H9 (cell line): Measurements from ENCODE around the gene B3GALNT2. TPM values are rescaled to one million over a fixed set of nuclear protein-coding genes. Genes with fewer than 3 reads are reported as not detected.

ENCODE experiments used
- DNase-seq: peaks from one replicate; pipeline ENCODE4 v3.0.0-alpha.2; 2017
- H2AFZ ChIP-seq: one replicate; pipeline ENCODE4 v1.6.1; 2013; ENCODE audit warnings: mild to moderate bottlenecking, low read length, control low read depth, moderate library complexity
- H2AK5ac ChIP-seq: 2 replicates; pipeline ENCODE4 v1.6.1; 2013; ENCODE audit warnings: low read length, control low read depth, mixed read lengths; ENCODE audit not compliant: insufficient read length
- H2BK120ac ChIP-seq: one replicate; pipeline ENCODE4 v1.6.1; 2013; ENCODE audit warnings: low read depth, mild to moderate bottlenecking, low read length, control low read depth, inconsistent platforms; ENCODE audit not compliant: poor library complexity, severe bottlenecking
- H2BK12ac ChIP-seq: 2 replicates; pipeline ENCODE4 v1.6.1; 2013; ENCODE audit warnings: low read length, control low read depth, mixed read lengths, low read depth; ENCODE audit not compliant: insufficient read length
- H2BK15ac ChIP-seq: 2 replicates; pipeline ENCODE4 v1.6.1; 2013; ENCODE audit warnings: low read depth, low read length, control low read depth
- H2BK20ac ChIP-seq: one replicate; pipeline ENCODE4 v1.6.1; 2013; ENCODE audit warnings: low read depth, mild to moderate bottlenecking, low read length, control low read depth, inconsistent platforms; ENCODE audit not compliant: poor library complexity, severe bottlenecking
- H2BK5ac ChIP-seq: 2 replicates; pipeline ENCODE4 v1.6.1; 2013; ENCODE audit warnings: low read length, control low read depth, mixed read lengths; ENCODE audit not compliant: insufficient read length
- H3K14ac ChIP-seq: 2 replicates; pipeline ENCODE4 v1.6.1; 2013; ENCODE audit warnings: low read length, control low read depth; ENCODE audit not compliant: insufficient read depth
- H3K18ac ChIP-seq: 2 replicates; pipeline ENCODE4 v1.6.1; 2013; ENCODE audit warnings: low read depth, mild to moderate bottlenecking, mixed read lengths, low read length, control low read depth; ENCODE audit not compliant: insufficient read length
- H3K23ac ChIP-seq: 2 replicates; pipeline ENCODE4 v1.6.1; 2013; ENCODE audit warnings: low read length, control low read depth, mixed read lengths, low read depth; ENCODE audit not compliant: insufficient read length
- H3K23me2 ChIP-seq: 2 replicates; pipeline ENCODE4 v1.6.1; 2013; ENCODE audit warnings: low read depth, mild to moderate bottlenecking, mixed read lengths, low read length, control low read depth; ENCODE audit not compliant: insufficient read length, poor library complexity, severe bottlenecking
- H3K27ac ChIP-seq: 2 replicates; pipeline ENCODE4 v1.5.1; 2013; ENCODE audit warnings: low read length, control low read depth, mixed read lengths, low read depth; ENCODE audit not compliant: insufficient read length
- H3K27me3 ChIP-seq: 2 replicates; pipeline ENCODE4 v1.6.1; 2013; ENCODE audit warnings: low read length, control low read depth, inconsistent platforms; ENCODE audit not compliant: insufficient read depth
- H3K4ac ChIP-seq: 2 replicates; pipeline ENCODE4 v1.6.1; 2013; ENCODE audit warnings: low read depth, mild to moderate bottlenecking, control low read depth, inconsistent platforms, low read length, moderate library complexity
- H3K4me1 ChIP-seq: 2 replicates; pipeline ENCODE4 v1.6.1; 2013; ENCODE audit warnings: low read length, control low read depth, inconsistent platforms; ENCODE audit not compliant: insufficient read depth
- H3K4me2 ChIP-seq: 2 replicates; pipeline ENCODE4 v1.6.1; 2013; ENCODE audit warnings: low read length, control low read depth, mixed read lengths; ENCODE audit not compliant: insufficient read length, insufficient read depth
- H3K56ac ChIP-seq: 2 replicates; pipeline ENCODE4 v1.6.1; 2013; ENCODE audit warnings: low read depth, mild to moderate bottlenecking, mixed read lengths, low read length, control low read depth; ENCODE audit not compliant: insufficient read length
- H3K79me1 ChIP-seq: 2 replicates; pipeline ENCODE4 v1.6.1; 2013; ENCODE audit warnings: low read depth, mild to moderate bottlenecking, moderate library complexity, low read length, control low read depth, inconsistent platforms; ENCODE audit not compliant: insufficient read depth, poor library complexity, severe bottlenecking
- H3K79me2 ChIP-seq: 2 replicates; pipeline ENCODE4 v1.6.1; 2013; ENCODE audit warnings: low read length, control low read depth, inconsistent platforms; ENCODE audit not compliant: insufficient read depth
- H3K9ac ChIP-seq: 2 replicates; pipeline ENCODE4 v1.6.1; 2013; ENCODE audit warnings: low read length, control low read depth, mixed read lengths; ENCODE audit not compliant: insufficient read length; ENCODE audit errors: extremely low read depth
- H3K9me3 ChIP-seq: one replicate; pipeline ENCODE4 v1.6.1; 2013; ENCODE audit warnings: low read depth, low read length, inconsistent platforms; ENCODE audit not compliant: control insufficient read depth
- H3T11ph ChIP-seq: one replicate; pipeline ENCODE4 v1.6.1; 2013; ENCODE audit warnings: mild to moderate bottlenecking, low read length, control low read depth, inconsistent platforms
- H4K20me1 ChIP-seq: one replicate; pipeline ENCODE4 v1.6.1; 2013; ENCODE audit not compliant: control insufficient read depth, insufficient read length, insufficient read depth
- H4K5ac ChIP-seq: 2 replicates; pipeline ENCODE4 v1.6.1; 2013; ENCODE audit warnings: low read depth, mild to moderate bottlenecking, mixed read lengths, low read length, control low read depth; ENCODE audit not compliant: insufficient read length
- H4K8ac ChIP-seq: replicated peaks from 2 replicates; pipeline ENCODE4 v1.6.1; 2013; ENCODE audit warnings: low read length, control low read depth, mixed read lengths, low read depth; ENCODE audit not compliant: insufficient read length
- H4K91ac ChIP-seq: 2 replicates; pipeline ENCODE4 v1.6.1; 2013; ENCODE audit warnings: low read depth, mild to moderate bottlenecking, moderate library complexity, mixed read lengths, low read length, control low read depth; ENCODE audit not compliant: insufficient read length
- H3K27ac Mint-ChIP-seq, 3 experiments: 2 replicates in 2 of 3; 3 replicates in 1 of 3; pipeline ENCODE4 v1.8.0; 2020 to 2021; ENCODE audit warnings: mixed read lengths in 3 of 3, mild to moderate bottlenecking in 1 of 3, moderate library complexity in 1 of 3
- H3K27me3 Mint-ChIP-seq: 2 replicates; pipeline ENCODE4 v1.8.0; 2021; ENCODE audit warnings: low read depth, mild to moderate bottlenecking, moderate library complexity, mixed read lengths
- H3K36me3 Mint-ChIP-seq, 3 experiments: 2 replicates in 2 of 3; 3 replicates in 1 of 3; pipeline ENCODE4 v1.8.0; 2020 to 2021; ENCODE audit warnings: low read depth in 3 of 3, mixed read lengths in 3 of 3; ENCODE audit not compliant: insufficient read depth in 1 of 3
- H3K4me1 Mint-ChIP-seq, 2 experiments: 2 replicates each; pipeline ENCODE4 v1.8.0; 2020; ENCODE audit warnings: mixed read lengths in 2 of 2
- H3K4me3 Mint-ChIP-seq, 2 experiments: 2 replicates in 1 of 2; 3 replicates in 1 of 2; pipeline ENCODE4 v1.8.0; 2020 to 2021; ENCODE audit warnings: mild to moderate bottlenecking in 2 of 2, mixed read lengths in 2 of 2, moderate library complexity in 1 of 2
- H3K9me3 Mint-ChIP-seq, 2 experiments: 2 replicates in 1 of 2; 3 replicates in 1 of 2; pipeline ENCODE4 v1.8.0; 2020; ENCODE audit warnings: mild to moderate bottlenecking in 2 of 2, mixed read lengths in 2 of 2, moderate library complexity in 1 of 2
- CTCF ChIP-seq: fragments of 200-600 bp; sonication (generic); conservative IDR thresholded peaks from 3 replicates; pipeline ENCODE4 v1.8.0; 2021; ENCODE audit warnings: antibody characterized with exemption, mild to moderate bottlenecking
- WGBS: extraction: QIAGEN DNeasy Blood & Tissue Kit; methylation state at CpG from one replicate; pipeline ENCODE4 v1.1.7; 2013; ENCODE audit warnings: missing lambda C conversion rate, low lambda C conversion rate, mixed read lengths; ENCODE audit not compliant: insufficient read length; ENCODE audit errors: extremely low coverage; 5-methylcytosine and 5-hydroxymethylcytosine counted together
- total RNA-seq: library from RNA; stranded (reverse); gene quantifications from 2 replicates; pipeline ENCODE4 v1.2.1, GENCODE V29; 2021

B3GALNT2 gene
- total RNA-seq, 1 experiment from 2014 or later, result 27.8 TPM

GRCh38 chr1:235507623-235508022, 3.4 kb upstream of the B3GALNT2 start:
- Histone ChIP-seq H2BK15ac (no peak overlapping the region), H3K79me2 (no peaks in the 10 kb centered on the region; the same call in 1 of the 2 replicates), H3K4me2 (no peak overlapping the region), H3K4me1 (no peaks in the 10 kb centered on the region), H3K27me3 (no peaks in the 10 kb centered on the region), H3K56ac (no peak overlapping the region), H3K4ac (no peak overlapping the region), H4K8ac (no peak overlapping the region), H4K5ac (no peak overlapping the region), H3K23ac (no peak overlapping the region), H2AK5ac (no peak overlapping the region), H4K91ac (no peak overlapping the region), H2AFZ (no peak overlapping the region), H3K9me3 (no peaks in the 10 kb centered on the region), H2BK5ac (no peak overlapping the region), H3K18ac (no peak overlapping the region), H3K9ac (no peak overlapping the region), H4K20me1 (no peaks in the 10 kb centered on the region), H3K27ac (no peak overlapping the region), H2BK20ac (no peak overlapping the region), H2BK120ac (no peak overlapping the region), H2BK12ac (no peak overlapping the region), H3K23me2 (peaks cover 5% of the 10 kb centered on the region), H3K14ac (no peak overlapping the region), H3T11ph (no peak overlapping the region), H3K79me1 (no peaks in the 10 kb centered on the region)
- no peaks in the 10 kb centered on the region for H3K9me3 Mint-ChIP-seq
- no peaks in the 10 kb centered on the region; a peak in 1 of 7 replicates for H3K36me3 Mint-ChIP-seq
- peaks cover 4% of the 10 kb centered on the region in 2 experiments for H3K4me1 Mint-ChIP-seq
- DNase-seq, result no peak
- H3K27me3 Mint-ChIP-seq, result no peaks in the 10 kb centered on the region
- no peak overlapping the region for H3K27ac Mint-ChIP-seq
- H3K4me3 Mint-ChIP-seq, result no peak overlapping the region; a peak in 1 of 5 replicates
- whole genome bisulfite sequencing, result no CpG with 5 or more reads among the region's 3 CpGs
- TF ChIP-seq CTCF, result no peak
